Activated CD8-positive, alpha-beta memory T cell treated with anti-CD3 and anti-CD28 coated beads for 4 hours (primary cell): ENCODE results near the gene TTC39B.

ENCODE experiments used
- DNase-seq, 2 donors: peaks; one replicate each; pipeline ENCODE4 v3.0.0-alpha.2; 2020; ENCODE audit warnings: low read depth in 2 of 2

The TTC39B gene

GRCh38 chr9:15176836-15177235 is 130.2 kb downstream of the TTC39B start:
- DNase-seq, result no peak

DNA sequence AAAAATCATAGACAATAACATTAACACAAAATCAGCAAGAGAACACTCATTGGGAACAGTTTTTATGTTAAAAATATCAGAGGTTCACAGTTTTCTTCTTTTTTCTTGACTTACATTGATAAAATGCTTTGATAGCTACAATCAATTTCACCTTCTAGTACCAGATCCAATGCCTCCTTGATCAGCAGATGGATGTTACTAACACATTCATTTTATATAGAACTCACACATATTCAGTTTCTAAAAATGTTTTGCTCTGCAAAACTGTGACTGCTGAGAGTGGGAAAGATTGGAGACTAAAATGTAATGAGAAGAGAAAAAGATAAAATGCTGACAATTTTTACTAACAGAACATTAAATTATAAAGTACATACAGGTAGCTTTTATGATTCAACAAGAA is 143.1 kb downstream of the TTC39B start:
- DNase-seq, result no peak

DNA sequence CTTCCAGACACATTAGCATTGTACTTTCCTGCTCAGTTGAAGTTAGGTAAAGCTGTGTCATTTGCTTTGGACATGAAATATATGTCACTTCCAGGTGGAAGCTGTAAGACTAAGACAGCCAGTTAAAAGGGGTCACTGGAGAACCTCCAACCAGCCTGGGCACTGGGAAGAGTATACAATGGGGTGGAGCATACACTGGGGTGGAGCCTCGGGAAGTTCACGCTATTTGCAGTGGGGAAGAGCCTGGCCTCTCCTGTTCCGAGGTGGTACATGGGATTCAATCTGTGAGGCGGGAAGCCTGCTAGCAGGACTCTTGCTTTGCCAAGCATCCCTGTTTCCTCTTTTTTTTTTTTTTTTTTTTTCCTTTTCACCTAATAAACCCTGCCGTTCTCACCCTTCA is 145.3 kb downstream of the TTC39B start:
- no peak for DNase-seq

DNA sequence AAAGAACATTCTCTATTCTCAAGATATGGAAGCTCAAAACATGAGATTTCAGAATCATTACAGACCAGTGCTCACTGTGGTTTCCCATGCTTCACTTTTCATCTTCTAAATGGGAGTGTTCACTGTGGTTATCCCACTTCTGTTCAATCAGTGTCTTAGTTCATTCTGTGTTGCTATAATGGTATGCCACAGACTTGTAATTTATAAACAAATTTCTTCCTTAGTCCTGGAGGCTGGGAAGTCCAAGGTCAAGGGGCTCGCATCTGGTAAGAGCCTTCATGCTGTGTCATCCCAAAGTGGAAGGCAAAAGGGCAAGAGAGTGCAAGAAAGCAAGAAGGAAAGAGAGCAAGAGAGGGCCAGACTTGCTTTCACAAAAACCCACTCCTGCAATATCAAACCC is 146.3 kb downstream of the TTC39B start:
- no peak for DNase-seq

DNA sequence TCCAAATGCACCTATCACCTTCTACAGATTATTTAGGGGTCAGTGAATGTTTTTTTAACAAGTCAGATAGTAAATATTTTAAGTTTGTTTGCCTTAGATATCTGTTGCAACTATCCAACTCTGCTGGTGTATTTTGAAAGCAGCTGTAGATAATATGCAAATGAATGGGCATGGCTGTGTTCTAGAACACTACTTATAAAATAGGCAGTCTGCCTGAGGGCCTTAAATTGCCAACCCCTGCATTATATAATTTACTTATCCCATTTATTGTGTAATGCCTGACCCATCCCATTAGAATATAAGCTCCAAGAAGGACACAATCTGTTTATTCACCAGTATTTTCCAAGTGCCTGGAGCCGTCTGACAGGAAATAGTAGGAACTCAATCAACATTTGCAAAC is 149.0 kb downstream of the TTC39B start:
- no peak for DNase-seq

GRCh38 chr9:15157381-15157780 is 149.6 kb downstream of the TTC39B start:
- no peak for DNase-seq

- no peak for DNase-seq
Observed at GRCh38 chr9:15156241-15156640, 150.8 kb downstream of the TTC39B start.

DNA sequence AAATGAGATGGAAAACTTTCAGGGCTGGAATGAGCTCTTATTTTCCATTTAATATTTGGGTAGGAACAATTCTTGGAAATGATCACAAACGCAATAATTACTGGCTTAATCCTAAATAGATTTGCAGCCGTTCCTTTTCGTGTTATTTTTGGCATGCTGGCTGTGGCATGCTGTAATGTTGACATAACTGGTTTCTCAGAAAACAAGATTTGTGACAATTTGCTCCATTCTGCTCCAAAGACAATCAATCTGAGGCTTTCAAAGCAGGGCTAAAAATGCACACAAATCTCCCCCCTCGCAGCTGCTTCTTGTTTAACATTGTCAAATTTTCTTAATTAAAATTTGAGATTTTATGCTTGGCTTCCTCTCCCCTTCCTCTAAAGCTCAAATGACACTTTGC is 151.2 kb downstream of the TTC39B start:
- no peak for DNase-seq

- DNase-seq, result no peak
Observed at GRCh38 chr9:15155323-15155722, 151.7 kb downstream of the TTC39B start.

DNA sequence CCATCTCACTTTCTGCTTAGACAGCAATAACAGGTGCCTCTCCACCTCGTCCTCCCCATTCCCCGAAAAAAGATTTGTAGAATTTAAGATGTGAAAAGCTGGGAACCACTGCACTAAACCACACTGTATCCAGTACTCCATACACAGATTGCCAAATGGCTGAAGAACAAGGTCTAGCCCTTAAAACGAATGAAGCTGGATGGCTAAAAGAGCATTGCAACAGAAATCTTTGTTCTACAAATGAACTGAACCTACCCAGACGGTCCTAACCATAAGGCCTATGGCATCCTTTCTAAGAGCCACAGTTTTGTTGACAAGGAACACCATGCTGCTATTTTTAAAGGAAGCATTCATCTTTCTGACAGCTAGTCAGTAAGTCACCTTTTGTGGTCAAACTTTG is 152.3 kb downstream of the TTC39B start:
- DNase-seq, result no peak

DNA sequence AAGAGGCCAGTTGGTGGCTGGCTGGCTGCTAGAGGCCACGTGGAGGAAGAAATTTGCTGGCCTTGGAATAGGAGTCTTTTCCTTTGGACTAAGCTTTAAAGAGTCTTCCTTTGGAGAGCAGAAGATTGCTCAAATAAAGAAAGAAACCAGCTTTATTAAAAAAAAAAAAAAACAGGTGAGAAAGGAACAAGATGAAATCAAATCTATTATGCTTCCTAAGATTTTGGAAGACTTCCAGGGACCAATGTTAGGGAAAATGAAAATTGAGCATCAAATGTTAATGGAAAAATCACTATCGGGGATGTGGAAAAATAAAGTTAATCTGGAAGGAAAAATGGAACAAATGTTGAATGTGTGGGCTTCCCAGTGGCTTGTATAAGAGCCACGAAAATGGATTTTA is 153.1 kb downstream of the TTC39B start:
- DNase-seq, result no peak

DNA sequence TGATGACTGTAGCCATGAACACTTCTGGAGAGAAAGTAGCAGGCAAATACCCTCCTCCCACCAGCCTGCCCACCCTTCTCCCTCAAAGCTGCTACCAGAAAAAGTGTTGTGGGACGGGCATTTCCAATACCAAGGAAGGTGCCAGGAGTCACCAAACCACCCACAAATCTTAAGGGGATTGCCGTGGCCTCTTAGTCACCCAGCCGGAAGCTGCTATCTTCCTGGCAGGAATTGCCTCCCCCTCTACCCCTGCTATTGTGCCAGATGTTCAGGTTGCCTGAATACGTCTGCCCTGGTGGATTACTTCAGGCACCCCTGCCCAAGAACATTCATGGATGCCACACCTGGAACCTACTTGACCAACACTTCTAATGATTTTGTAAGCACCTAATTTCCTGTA is 156.1 kb downstream of the TTC39B start:
- DNase-seq, result no peak

DNA sequence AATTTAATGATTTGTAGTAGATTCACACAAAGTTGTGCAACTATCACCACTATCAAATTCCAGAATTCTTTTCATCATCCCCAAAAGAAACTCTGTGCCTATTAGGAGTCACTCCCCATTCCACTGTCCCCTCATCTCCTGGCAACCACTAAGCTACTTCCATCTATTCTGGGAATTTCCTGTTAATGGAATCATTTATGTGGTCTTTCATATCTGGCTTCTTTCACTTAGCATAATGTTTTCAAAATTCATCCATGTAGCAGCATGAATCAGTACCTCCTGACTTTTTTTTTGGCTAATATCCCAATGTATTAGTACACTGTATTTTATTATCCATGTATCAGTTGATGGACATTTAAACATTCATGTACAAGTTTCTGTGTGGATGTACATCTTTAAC is 157.6 kb downstream of the TTC39B start:
- DNase-seq, result no peak

GRCh38 chr9:15146268-15146700 is 160.7 kb downstream of the TTC39B start:
- DNase-seq, result no peak

DNA sequence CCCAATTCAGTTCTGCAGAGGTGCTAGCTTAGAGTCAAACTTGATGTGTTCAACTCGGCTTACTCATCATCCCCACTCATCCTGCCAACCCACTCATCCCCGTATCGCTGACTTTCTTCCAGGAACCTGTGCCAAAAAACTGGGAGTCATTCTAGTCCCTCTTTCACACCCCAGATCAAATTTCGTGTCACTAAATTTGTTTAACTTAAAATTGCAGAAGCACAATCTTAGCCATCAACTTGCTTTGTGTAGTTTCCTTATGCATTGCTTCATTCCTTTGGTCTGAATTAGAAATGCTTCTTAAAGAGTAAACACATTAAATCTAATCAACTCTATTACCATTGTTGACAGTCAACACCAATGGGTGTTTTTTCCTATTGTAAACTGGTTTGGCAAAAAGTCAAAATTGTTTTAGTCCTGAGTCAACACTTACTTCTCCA is 162.4 kb downstream of the TTC39B start:
- DNase-seq, result no peak

- DNase-seq, result no peak
Observed at GRCh38 chr9:15142878-15143534, 164.0 kb downstream of the TTC39B start.

- no peak for DNase-seq
Observed at GRCh38 chr9:15140051-15140450, 167.0 kb downstream of the TTC39B start.

DNA sequence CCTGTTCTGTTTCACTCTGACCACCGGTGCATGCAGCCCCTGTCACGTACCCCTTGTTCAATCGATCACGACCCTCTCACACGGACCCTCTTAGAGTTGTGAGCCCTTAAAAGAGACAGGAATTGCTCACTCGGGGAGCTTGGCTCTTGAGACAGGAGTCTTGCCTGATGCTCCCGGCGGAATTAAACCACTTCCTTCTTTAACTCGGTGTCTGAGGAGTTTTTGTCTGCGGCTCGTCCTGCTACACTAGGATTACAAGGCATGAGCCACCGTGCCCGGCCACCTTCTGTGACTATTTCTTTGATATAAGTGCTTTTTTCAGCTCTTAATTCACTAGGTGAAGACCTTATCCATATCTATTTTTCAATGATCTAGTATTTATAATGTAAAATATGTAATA is 167.5 kb downstream of the TTC39B start:
- no peak for DNase-seq

GRCh38 chr9:15138357-15138686 is 168.7 kb downstream of the TTC39B start:
- no peak for DNase-seq

GRCh38 chr9:15137658-15138356 is 169.2 kb downstream of the TTC39B start:
- no peak for DNase-seq

- no peak for DNase-seq
Observed at GRCh38 chr9:15137089-15137488, 169.9 kb downstream of the TTC39B start.

- no peak for DNase-seq
Observed at GRCh38 chr9:15136646-15137045, 170.4 kb downstream of the TTC39B start.

DNA sequence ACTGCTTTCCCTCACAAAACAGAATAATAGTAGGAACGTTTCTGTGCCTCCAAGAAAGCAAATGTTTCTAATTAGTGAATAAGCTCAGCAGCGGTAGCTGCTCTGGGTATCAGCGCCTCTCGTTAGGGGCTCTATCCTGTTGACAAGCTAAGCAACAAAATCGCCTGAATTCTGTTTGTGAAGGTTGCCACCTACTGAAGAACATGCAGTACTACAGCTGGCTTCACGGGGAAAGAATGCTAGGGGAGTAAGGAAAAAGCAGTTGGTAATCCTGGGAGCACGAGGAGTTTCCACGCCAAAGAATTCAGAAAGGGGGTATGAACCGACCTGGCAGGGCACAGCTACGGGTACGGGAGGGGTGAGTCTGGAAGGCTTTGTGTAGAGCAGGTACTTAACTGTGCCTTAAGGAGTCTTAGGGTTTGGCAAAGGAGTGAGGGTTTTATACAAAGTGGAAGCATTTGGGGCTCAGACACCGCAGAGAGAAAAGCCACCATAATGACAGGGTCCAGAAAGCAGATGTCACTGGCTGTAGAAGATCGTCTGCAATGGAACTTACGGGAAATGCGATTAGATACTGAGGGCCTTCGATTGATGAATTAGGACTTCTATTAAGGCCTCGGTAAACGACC is 171.7 kb downstream of the TTC39B start:
- peak in 1 of 2 donors; percentile 2 for DNase-seq
